GM10248 (cell line): Measurements from ENCODE around the gene TIE1.

Experiments
- CTCF ChIA-PET: fragments of 300-600 bp; sonication (Branson Sonifier 250); formaldehyde crosslinking; extraction: SDS; loops from one replicate; lab custom pipeline; 2021; ENCODE audit warnings: antibody characterized with exemption; lab: Yijun Ruan, JAX
- POLR2A ChIA-PET: fragments of 350-650 bp; sonication (Branson Sonifier 250); formaldehyde crosslinking; extraction: SDS; loops from one replicate; lab custom pipeline; 2020; ENCODE audit warnings: antibody characterized with exemption; lab: Yijun Ruan, JAX
- DNase-seq: peaks from one replicate; pipeline ENCODE4 v3.0.0; 2012; ENCODE audit errors: extremely low spot score
- TF ChIP-seq, protein P1 (sequence below): IDR thresholded peaks from 2 replicates; pipeline ENCODE4 v1.5.1; 2012; ENCODE audit warnings: mild to moderate bottlenecking, low read depth; ENCODE audit errors: extremely low read depth, missing control alignments, control extremely low read depth

TIE1 gene

GRCh38 chr1:43298055-43298454 is 2.7 kb upstream of the TIE1 start:
- DNase-seq = no peak
- ChIA-PET POLR2A (no interaction called here), CTCF (no interaction called here)
- TF ChIP-seq, protein P1, sequence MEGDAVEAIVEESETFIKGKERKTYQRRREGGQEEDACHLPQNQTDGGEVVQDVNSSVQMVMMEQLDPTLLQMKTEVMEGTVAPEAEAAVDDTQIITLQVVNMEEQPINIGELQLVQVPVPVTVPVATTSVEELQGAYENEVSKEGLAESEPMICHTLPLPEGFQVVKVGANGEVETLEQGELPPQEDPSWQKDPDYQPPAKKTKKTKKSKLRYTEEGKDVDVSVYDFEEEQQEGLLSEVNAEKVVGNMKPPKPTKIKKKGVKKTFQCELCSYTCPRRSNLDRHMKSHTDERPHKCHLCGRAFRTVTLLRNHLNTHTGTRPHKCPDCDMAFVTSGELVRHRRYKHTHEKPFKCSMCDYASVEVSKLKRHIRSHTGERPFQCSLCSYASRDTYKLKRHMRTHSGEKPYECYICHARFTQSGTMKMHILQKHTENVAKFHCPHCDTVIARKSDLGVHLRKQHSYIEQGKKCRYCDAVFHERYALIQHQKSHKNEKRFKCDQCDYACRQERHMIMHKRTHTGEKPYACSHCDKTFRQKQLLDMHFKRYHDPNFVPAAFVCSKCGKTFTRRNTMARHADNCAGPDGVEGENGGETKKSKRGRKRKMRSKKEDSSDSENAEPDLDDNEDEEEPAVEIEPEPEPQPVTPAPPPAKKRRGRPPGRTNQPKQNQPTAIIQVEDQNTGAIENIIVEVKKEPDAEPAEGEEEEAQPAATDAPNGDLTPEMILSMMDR = no peak

DNA sequence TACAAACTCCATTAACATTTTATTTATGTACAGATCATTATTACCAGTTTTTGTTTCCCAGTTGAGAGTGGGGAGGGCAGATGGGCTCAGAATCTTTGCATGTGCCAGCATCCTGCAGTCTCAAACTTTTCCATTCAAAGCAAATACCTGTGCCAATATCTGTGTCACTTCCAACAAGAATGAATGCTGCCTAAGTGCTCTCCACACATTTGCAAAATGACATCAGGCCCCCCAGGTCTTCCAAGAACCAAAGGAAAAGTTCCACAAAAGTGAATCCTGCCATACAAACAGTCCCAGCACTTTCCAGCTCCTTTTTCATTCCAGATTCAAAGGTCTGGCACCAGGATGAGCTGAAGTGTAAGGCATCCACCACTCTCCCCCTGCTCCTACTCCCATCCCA is 1.7 kb upstream of the TIE1 start:
- DNase-seq = no peak
- ChIA-PET POLR2A (no interaction called here), CTCF (no interaction called here)
- TF ChIP-seq, protein P1 = no peak

- DNase-seq = no peak
- ChIA-PET POLR2A (no interaction called here), CTCF (no interaction called here)
- TF ChIP-seq, protein P1 = no peak
These were observed 1.4 kb downstream of the TIE1 start for GRCh38 chr1:43302201-43302600.

GRCh38 chr1:43302721-43303470 is 2.1 kb downstream of the TIE1 start:
- no peak for DNase-seq
- CTCF ChIA-PET = interaction anchor here (1.1 kb wide), 1 partner anchor 74 kb away, joined by 3 read pairs; no protein-coding TSS in a partner anchor
- POLR2A ChIA-PET = no interaction called here
- TF ChIP-seq, protein P1 = no peak

DNA sequence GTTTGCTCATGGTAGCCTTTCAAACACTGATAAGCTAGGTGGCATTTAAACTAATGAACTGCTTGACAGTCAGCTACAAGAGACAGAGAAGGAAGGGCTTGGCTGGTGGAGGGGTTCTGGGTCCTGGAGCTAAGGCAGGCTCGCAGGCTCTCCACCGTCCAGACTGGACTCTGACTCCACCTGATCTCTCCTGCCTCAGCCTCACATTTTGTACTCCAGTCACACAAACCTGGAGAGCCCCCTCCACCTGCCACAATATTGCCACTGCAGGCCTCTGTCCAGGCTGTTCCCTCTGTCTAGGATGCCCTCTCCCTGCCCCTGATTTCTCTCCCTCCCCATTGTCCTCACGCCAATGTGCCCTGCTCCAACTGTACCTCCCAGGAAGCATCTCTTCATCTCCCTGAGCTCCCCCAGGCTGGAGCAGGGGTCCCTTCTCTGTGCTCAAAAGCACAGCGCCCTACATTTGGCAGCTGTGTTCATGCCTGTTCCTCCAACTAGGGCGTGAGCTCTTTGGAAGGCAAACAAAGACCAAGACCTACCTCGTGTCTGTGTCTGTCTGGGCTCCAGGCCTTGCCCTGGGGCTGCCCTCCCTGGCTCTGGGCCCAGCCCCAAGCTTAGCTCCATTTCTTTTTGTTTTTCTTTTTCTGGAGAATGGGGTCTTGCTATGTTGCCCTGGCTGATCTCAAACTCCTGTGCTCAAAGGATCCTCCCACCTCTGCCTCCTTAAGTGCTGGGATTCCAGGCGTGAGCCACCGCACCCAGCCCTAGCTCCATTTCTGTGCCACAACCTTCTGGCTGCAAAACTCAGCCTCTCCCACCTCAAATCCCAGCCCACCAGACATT is 2.9 kb downstream of the TIE1 start:
- ChIA-PET POLR2A (no interaction called here), CTCF (interaction anchor here (1.1 kb wide), 1 partner anchor 73 kb away, joined by 3 read pairs; no protein-coding TSS in a partner anchor)

GRCh38 chr1:43304314-43304681 is 3.5 kb downstream of the TIE1 start:
- ChIA-PET CTCF (no interaction called here), POLR2A (no interaction called here)
- DNase-seq = no peak
- TF ChIP-seq, protein P1 = no peak

More for the DNA sequence above, 2.9 kb downstream of the TIE1 start:
- TF ChIP-seq, protein P1 = no peak
- no peak for DNase-seq
